ENCODE data around the gene LRRC47.
A peak's percentile ranks its signal among the peaks of the same experiment; 100 is the strongest.

The LRRC47 gene

GRCh38 chr1:3785456-3786157 lies 10.7 kb downstream of the LRRC47 start:
- DNase-seq, result no peak

- no peak for DNase-seq
Measured at GRCh38 chr1:3785045-3785444, 11.3 kb downstream of the LRRC47 start.

GRCh38 chr1:3783651-3784474 lies 12.4 kb downstream of the LRRC47 start:
- no peak for DNase-seq

- DNase-seq, result no peak
Measured at GRCh38 chr1:3780901-3781300, 15.4 kb downstream of the LRRC47 start.

- no peak for DNase-seq
Measured at GRCh38 chr1:3779912-3780416, 16.3 kb downstream of the LRRC47 start.

- DNase-seq, result no peak
Measured at GRCh38 chr1:3779265-3779911, 16.9 kb downstream of the LRRC47 start.

GRCh38 chr1:3778590-3779264 lies 17.6 kb downstream of the LRRC47 start:
- no peak for DNase-seq

GRCh38 chr1:3777647-3778589 lies 18.4 kb downstream of the LRRC47 start:
- no peak for DNase-seq

- DNase-seq, result no peak
Measured at GRCh38 chr1:3777078-3777547, 19.2 kb downstream of the LRRC47 start.

- no peak for DNase-seq
Measured at GRCh38 chr1:3776231-3776961, 19.9 kb downstream of the LRRC47 start.

GRCh38 chr1:3775490-3776230 lies 20.6 kb downstream of the LRRC47 start:
- peak; percentile 56 for DNase-seq

GRCh38 chr1:3774946-3775489 lies 21.3 kb downstream of the LRRC47 start:
- DNase-seq, result no peak

- no peak for DNase-seq
Measured at GRCh38 chr1:3774276-3774945, 21.9 kb downstream of the LRRC47 start.

- no peak for DNase-seq
Measured at GRCh38 chr1:3773572-3774275, 22.6 kb downstream of the LRRC47 start.

GRCh38 chr1:3772715-3773571 lies 23.4 kb downstream of the LRRC47 start, which contains the start of gene SMIM1:
Gene SMIM1, plus strand, starts transcription at chr1:3772749. Its CDS starts 2,625 bp downstream, at chr1:3775374.
- no peak for DNase-seq

- peak; percentile 92 to 93 for DNase-seq
Measured at GRCh38 chr1:3772027-3772714, 24.1 kb downstream of the LRRC47 start.

All from CD4-positive, alpha-beta T cell treated with Interleukin-1 beta for 1 hour (primary cell).